Neuronal stem cell (in vitro differentiated cells): ENCODE measurements around the gene AATK.
A peak's percentile ranks its signal among the peaks of the same experiment; 100 is the strongest.

Experiments used
- DNase-seq: peaks from one replicate; pipeline ENCODE4 v3.0.0-alpha.2; 2013; ENCODE audit warnings: low spot score
- H2AFZ ChIP-seq: one replicate; pipeline ENCODE4 v1.6.1; 2013; ENCODE audit warnings: mild to moderate bottlenecking, low read length, inconsistent platforms
- H2AK5ac ChIP-seq: 2 replicates; pipeline ENCODE4 v1.6.1; 2013; ENCODE audit warnings: low read depth, mild to moderate bottlenecking, inconsistent platforms, low read length, moderate library complexity, mixed read lengths
- H2BK120ac ChIP-seq: 2 replicates; pipeline ENCODE4 v1.6.1; 2013; ENCODE audit warnings: low read depth, mild to moderate bottlenecking, inconsistent platforms, low read length, moderate library complexity, mixed read lengths
- H2BK12ac ChIP-seq: one replicate; pipeline ENCODE4 v1.6.1; 2013; ENCODE audit warnings: low read length, inconsistent platforms
- H2BK15ac ChIP-seq: 2 replicates; pipeline ENCODE4 v1.6.1; 2013; ENCODE audit warnings: mild to moderate bottlenecking, low read length, inconsistent platforms, mixed read lengths
- H2BK5ac ChIP-seq: one replicate; pipeline ENCODE4 v1.6.1; 2013; ENCODE audit warnings: inconsistent platforms, mild to moderate bottlenecking, low read length, moderate library complexity
- H3K14ac ChIP-seq: one replicate; pipeline ENCODE4 v1.6.1; 2013; ENCODE audit warnings: low read length, inconsistent platforms
- H3K18ac ChIP-seq: 2 replicates; pipeline ENCODE4 v1.6.1; 2013; ENCODE audit warnings: low read length, inconsistent platforms
- H3K23ac ChIP-seq: 2 replicates; pipeline ENCODE4 v1.6.1; 2013; ENCODE audit warnings: low read depth, mild to moderate bottlenecking, mixed read lengths, low read length, inconsistent platforms; ENCODE audit not compliant: poor library complexity
- H3K27ac ChIP-seq: replicated peaks from 3 replicates; pipeline ENCODE4 v1.5.1; 2013; ENCODE audit warnings: low read length, inconsistent platforms
- H3K27me3 ChIP-seq, 3 experiments: 2 replicates each; pipeline ENCODE4 v1.6.1; 2013; ENCODE audit warnings: low read length in 3 of 3, mild to moderate bottlenecking in 2 of 3, inconsistent platforms in 1 of 3, low read depth in 1 of 3, mixed read lengths in 1 of 3, moderate library complexity in 1 of 3; ENCODE audit not compliant: control insufficient read depth in 3 of 3, insufficient read depth in 3 of 3
- H3K36me3 ChIP-seq, 2 donors: replicated peaks in 1 of 2; 2 replicates each; pipeline ENCODE4 v1.6.1; 2013; ENCODE audit warnings: low read length in 2 of 2; ENCODE audit not compliant: control insufficient read depth in 2 of 2, insufficient read depth in 2 of 2
- H3K4ac ChIP-seq: 2 replicates; pipeline ENCODE4 v1.6.1; 2013; ENCODE audit warnings: inconsistent platforms, mild to moderate bottlenecking, low read length, moderate library complexity
- H3K4me1 ChIP-seq, 2 donors: 1 replicate in 1 of 2; 2 replicates in 1 of 2; pipeline ENCODE4 v1.6.1; 2013; ENCODE audit warnings: low read length in 2 of 2, low read depth in 1 of 2; ENCODE audit not compliant: control insufficient read depth in 2 of 2, insufficient read depth in 1 of 2
- H3K4me2 ChIP-seq: one replicate; pipeline ENCODE4 v1.6.1; 2013; ENCODE audit warnings: mild to moderate bottlenecking, low read length, inconsistent platforms; ENCODE audit not compliant: insufficient read depth, poor library complexity, severe bottlenecking
- H3K4me3 ChIP-seq, 2 donors: 2 replicates each; pipeline ENCODE4 v1.5.1; 2013; ENCODE audit warnings: low read length in 2 of 2, mild to moderate bottlenecking in 2 of 2, inconsistent platforms in 1 of 2, moderate library complexity in 1 of 2
- H3K79me1 ChIP-seq: one replicate; pipeline ENCODE4 v1.6.1; 2013; ENCODE audit warnings: low read depth, mild to moderate bottlenecking, inconsistent platforms, low read length, moderate library complexity
- H3K9ac ChIP-seq: one replicate; pipeline ENCODE4 v1.6.1; 2013; ENCODE audit warnings: mild to moderate bottlenecking, low read depth, low read length, inconsistent platforms; ENCODE audit not compliant: poor library complexity
- H3K9me3 ChIP-seq, 2 donors: replicated peaks in 1 of 2; 2 replicates each; pipeline versions ENCODE3 to v1.6.1; 2013; ENCODE audit warnings: low read length in 2 of 2, mild to moderate bottlenecking in 2 of 2, inconsistent platforms in 1 of 2, low read depth in 1 of 2, mixed read lengths in 1 of 2, moderate library complexity in 1 of 2; ENCODE audit not compliant: control insufficient read depth in 2 of 2, insufficient read depth in 1 of 2
- H4K8ac ChIP-seq: one replicate; pipeline ENCODE4 v1.6.1; 2013; ENCODE audit warnings: low read depth, mild to moderate bottlenecking, inconsistent platforms, low read length, moderate library complexity
- H4K91ac ChIP-seq: one replicate; pipeline ENCODE4 v1.6.1; 2013; ENCODE audit warnings: low read length, low read depth, mild to moderate bottlenecking, inconsistent platforms; ENCODE audit not compliant: poor library complexity
- WGBS, 2 donors: extraction: QIAGEN DNeasy Blood & Tissue Kit; methylation state at CpG; one replicate each; pipeline ENCODE4 v1.1.7; 2013; ENCODE audit warnings: missing lambda C conversion rate in 2 of 2, mixed read lengths in 1 of 2; ENCODE audit not compliant: insufficient read length in 2 of 2, insufficient replicate concordance in 1 of 2; ENCODE audit errors: extremely low coverage in 2 of 2; 5-methylcytosine and 5-hydroxymethylcytosine counted together

The AATK gene

DNA sequence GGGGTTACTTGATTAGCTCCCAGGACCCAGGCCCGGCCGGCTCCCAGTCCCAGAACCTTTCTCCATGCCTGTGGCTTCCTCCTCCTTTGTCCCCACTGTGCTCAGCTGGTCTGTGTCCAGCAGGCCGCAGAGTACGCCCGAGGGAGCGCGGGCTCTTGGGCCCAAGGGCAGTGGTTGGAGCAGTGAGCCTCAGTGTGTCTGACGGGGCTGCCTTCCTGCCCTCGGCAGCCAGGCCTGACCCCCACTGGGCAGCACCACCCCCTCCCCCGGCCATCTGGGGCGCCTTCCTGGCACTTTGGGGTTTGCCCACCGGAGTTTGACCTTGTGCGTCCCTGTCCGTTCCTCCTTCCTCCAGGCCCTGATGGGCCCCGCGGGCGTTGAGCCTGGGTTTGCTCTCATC lies 63.2 kb downstream of the AATK start:
- Histone ChIP-seq H2BK15ac (no peak overlapping the region), H3K9ac (no peak overlapping the region), H3K14ac (no peak overlapping the region), H2BK12ac (peak overlapping the region; percentile 75), H3K27me3 (no peaks in the 10 kb centered on the region), H3K9me3 (no peaks in the 10 kb centered on the region), H3K4me2 (no peak overlapping the region), H3K23ac (no peak overlapping the region), H4K8ac (no peak overlapping the region), H4K91ac (no peak overlapping the region), H2AK5ac (no peak overlapping the region), H2AFZ (no peak overlapping the region), H3K18ac (no peak overlapping the region), H3K27ac (no peak overlapping the region), H2BK120ac (no peak overlapping the region), H3K4me1 (peaks cover 5 to 15% of the 10 kb centered on the region in 2 donors), H2BK5ac (peak overlapping the region; percentile 77), H3K79me1 (peaks cover 4% of the 10 kb centered on the region), H3K4me3 (no peak overlapping the region), H3K36me3 (peaks cover 22 to 49% of the 10 kb centered on the region in 2 donors), H3K4ac (no peak overlapping the region)
- WGBS, 2 donors: no CpG with 5 or more reads among the region's 17 CpGs
- DNase-seq: no peak

GRCh38 chr17:81102352-81102751 lies 63.7 kb downstream of the AATK start:
- Histone ChIP-seq H3K9ac (no peak overlapping the region), H2BK120ac (no peak overlapping the region), H3K27me3 (no peaks in the 10 kb centered on the region), H3K4me3 (peak overlapping the region in 1 of 2 donors; percentile 9), H3K4ac (no peak overlapping the region), H3K36me3 (peaks cover 22 to 44% of the 10 kb centered on the region in 2 donors), H2BK5ac (peak overlapping the region; percentile 77), H2AK5ac (peak overlapping the region; percentile 60), H4K91ac (no peak overlapping the region), H3K18ac (no peak overlapping the region), H3K9me3 (no peaks in the 10 kb centered on the region), H3K79me1 (peaks cover 4% of the 10 kb centered on the region), H3K14ac (no peak overlapping the region), H4K8ac (no peak overlapping the region), H3K4me1 (peaks cover 9 to 20% of the 10 kb centered on the region in 2 donors), H2BK15ac (no peak overlapping the region), H3K4me2 (no peak overlapping the region), H3K23ac (peak overlapping the region; percentile 34), H3K27ac (no peak overlapping the region), H2AFZ (no peak overlapping the region), H2BK12ac (no peak overlapping the region)
- WGBS, 2 donors: no CpG with 5 or more reads among the region's 12 CpGs
- no peak for DNase-seq

DNA sequence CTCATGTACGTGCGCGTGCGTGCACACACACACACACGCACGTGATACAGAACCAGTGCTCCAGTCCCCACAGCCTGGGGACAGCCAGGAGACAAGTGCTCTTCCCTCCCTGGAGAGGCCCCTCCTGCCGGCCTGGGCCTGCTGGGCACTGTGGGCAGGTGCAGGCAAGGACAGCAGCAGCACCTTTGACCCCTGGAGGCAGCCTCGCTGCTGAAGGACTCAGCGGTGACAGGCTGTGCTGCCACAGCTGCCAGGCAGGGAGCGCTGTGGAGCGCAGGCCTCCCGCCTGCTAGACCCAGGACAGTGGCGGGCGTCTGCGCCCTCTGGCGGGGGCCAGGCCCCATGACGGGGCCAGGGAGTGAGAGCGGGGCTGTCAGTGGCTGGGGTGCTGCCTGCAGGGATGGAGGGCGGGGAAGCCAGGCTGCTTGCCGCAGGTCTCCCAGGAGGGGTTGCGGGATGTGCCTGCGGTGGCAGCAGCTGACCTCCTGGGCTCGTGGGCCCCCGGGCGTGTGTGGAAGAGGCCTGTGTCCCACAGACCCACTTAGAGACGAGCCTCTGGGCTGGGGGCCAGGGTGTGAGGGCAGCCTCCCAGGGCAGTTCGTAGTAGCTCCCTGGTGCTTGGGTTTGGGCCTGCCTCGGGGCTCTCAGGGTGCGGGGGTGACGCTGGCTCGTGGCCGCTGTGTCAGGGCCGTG lies 64.3 kb downstream of the AATK start:
- Histone ChIP-seq H3K4ac (no peak overlapping the region), H2BK12ac (no peak overlapping the region), H2BK5ac (peak overlapping the region; percentile 77), H2BK15ac (peak overlapping the region; percentile 69), H3K23ac (peak overlapping the region; percentile 34), H3K4me1 (peaks cover 14 to 25% of the 10 kb centered on the region in 2 donors), H3K14ac (no peak overlapping the region), H3K9me3 (no peaks in the 10 kb centered on the region), H4K8ac (no peak overlapping the region), H3K27me3 (no peaks in the 10 kb centered on the region), H2BK120ac (no peak overlapping the region), H3K36me3 (peaks cover 20 to 40% of the 10 kb centered on the region in 2 donors), H3K27ac (no peak overlapping the region), H2AK5ac (peak overlapping the region; percentile 60), H2AFZ (no peak overlapping the region), H3K79me1 (peaks cover 4% of the 10 kb centered on the region), H3K18ac (peak overlapping the region; percentile 70), H3K9ac (no peak overlapping the region), H3K4me3 (peak overlapping the region in 1 of 2 donors; percentile 9), H3K4me2 (no peak overlapping the region), H4K91ac (no peak overlapping the region)
- WGBS, 2 donors: no CpG with 5 or more reads among the region's 33 CpGs
- DNase-seq: peak; percentile 88

DNA sequence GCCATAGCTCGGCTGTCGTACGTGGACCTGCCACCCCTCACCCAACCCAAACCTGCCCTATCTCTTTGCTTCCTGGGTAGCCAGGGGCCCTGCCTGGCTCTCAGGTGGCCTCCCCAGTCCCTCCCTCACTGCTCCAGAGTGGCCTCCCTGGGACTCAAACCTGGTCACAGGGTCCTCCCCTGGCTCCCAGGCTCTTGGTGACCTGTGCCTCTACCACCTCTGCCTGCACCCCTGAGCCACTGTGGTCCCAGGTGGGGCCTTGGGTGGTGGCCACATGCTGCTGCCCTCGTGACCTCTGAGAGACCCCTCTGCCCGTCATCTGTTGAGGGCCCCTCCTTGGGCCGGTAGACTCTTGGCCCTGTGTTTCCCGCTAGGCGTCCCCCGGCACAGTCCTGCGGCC lies 65.4 kb downstream of the AATK start:
- H2BK12ac ChIP-seq: no peak overlapping the region
- no CpG with 5 or more reads among the region's 10 CpGs for WGBS, 2 donors

More for the DNA sequence above, 65.4 kb downstream of the AATK start:
- H3K4ac ChIP-seq: no peak overlapping the region
- H2AFZ ChIP-seq: no peak overlapping the region
- H3K9me3 ChIP-seq: no peaks in the 10 kb centered on the region
- peak overlapping the region; percentile 68 for H2BK15ac ChIP-seq
- H3K4me1 ChIP-seq: peaks cover 25 to 36% of the 10 kb centered on the region in 2 donors
- H3K4me2 ChIP-seq: no peak overlapping the region
- H2BK5ac ChIP-seq: peak overlapping the region; percentile 42
- peaks cover 16 to 31% of the 10 kb centered on the region in 2 donors for H3K36me3 ChIP-seq
- H4K91ac ChIP-seq: no peak overlapping the region
- H3K14ac ChIP-seq: no peak overlapping the region
- no peak overlapping the region for H3K4me3 ChIP-seq
- no peak for DNase-seq
- H3K79me1 ChIP-seq: no peaks in the 10 kb centered on the region
- H2AK5ac ChIP-seq: peak overlapping the region; percentile 73
- no peak overlapping the region for H2BK120ac ChIP-seq
- H3K23ac ChIP-seq: no peak overlapping the region
- H3K27me3 ChIP-seq: no peaks in the 10 kb centered on the region
- no peak overlapping the region for H4K8ac ChIP-seq
- no peak overlapping the region for H3K18ac ChIP-seq
- H3K27ac ChIP-seq: no peak overlapping the region
- H3K9ac ChIP-seq: peak overlapping the region; percentile 14
